Measurements from ENCODE around the gene MAP3K10.
A peak's percentile ranks its signal among the peaks of the same experiment; 100 is the strongest.

The MAP3K10 gene

GRCh38 chr19:40193587-40193849, 2.3 kb downstream of the MAP3K10 start:
- Mint-ChIP-seq H3K4me1 (ENCODE audit: low read depth) (peaks cover 19% of the 10 kb centered on the region), H3K27me3 (ENCODE audit: low read depth) (no peaks in the 10 kb centered on the region), H3K9me3 (no peaks in the 10 kb centered on the region), H3K36me3 (ENCODE audit: low read depth) (peaks cover 4% of the 10 kb centered on the region), H3K4me3 (peak overlapping the region; percentile 19), H3K27ac (no peak overlapping the region)

- no peaks in the 10 kb centered on the region for H3K27me3 Mint-ChIP-seq (ENCODE audit: low read depth)
- no peaks in the 10 kb centered on the region for H3K9me3 Mint-ChIP-seq
- peaks cover 6% of the 10 kb centered on the region for H3K4me1 Mint-ChIP-seq (ENCODE audit: low read depth)
- H3K36me3 Mint-ChIP-seq (ENCODE audit: low read depth), result peaks cover 6% of the 10 kb centered on the region
- H3K4me3 Mint-ChIP-seq, result no peak overlapping the region
- H3K27ac Mint-ChIP-seq, result no peak overlapping the region
These were observed 7.2 kb downstream of the MAP3K10 start for GRCh38 chr19:40198272-40198990.

GRCh38 chr19:40200341-40201099, 9.3 kb downstream of the MAP3K10 start:
- H3K36me3 Mint-ChIP-seq (ENCODE audit: low read depth), result peaks cover 3% of the 10 kb centered on the region
- no peak overlapping the region for H3K4me3 Mint-ChIP-seq
- H3K4me1 Mint-ChIP-seq (ENCODE audit: low read depth), result no peaks in the 10 kb centered on the region
- no peaks in the 10 kb centered on the region for H3K9me3 Mint-ChIP-seq
- H3K27ac Mint-ChIP-seq, result no peak overlapping the region
- no peaks in the 10 kb centered on the region for H3K27me3 Mint-ChIP-seq (ENCODE audit: low read depth)

- peaks cover 2% of the 10 kb centered on the region for H3K36me3 Mint-ChIP-seq (ENCODE audit: low read depth)
- H3K4me1 Mint-ChIP-seq (ENCODE audit: low read depth), result no peaks in the 10 kb centered on the region
- H3K4me3 Mint-ChIP-seq, result no peak overlapping the region
- no peaks in the 10 kb centered on the region for H3K27me3 Mint-ChIP-seq (ENCODE audit: low read depth)
- H3K9me3 Mint-ChIP-seq, result no peaks in the 10 kb centered on the region
- no peak overlapping the region for H3K27ac Mint-ChIP-seq
These were observed 13.2 kb downstream of the MAP3K10 start for GRCh38 chr19:40204381-40204780.

GRCh38 chr19:40205760-40206159, 14.5 kb downstream of the MAP3K10 start:
- no peaks in the 10 kb centered on the region for H3K4me1 Mint-ChIP-seq (ENCODE audit: low read depth)
- H3K27ac Mint-ChIP-seq, result no peak overlapping the region
- no peaks in the 10 kb centered on the region for H3K27me3 Mint-ChIP-seq (ENCODE audit: low read depth)

GRCh38 chr19:40208602-40209001, 17.4 kb downstream of the MAP3K10 start:
- Mint-ChIP-seq H3K36me3 (ENCODE audit: low read depth) (no peaks in the 10 kb centered on the region), H3K9me3 (no peaks in the 10 kb centered on the region), H3K4me3 (no peak overlapping the region), H3K4me1 (ENCODE audit: low read depth) (no peaks in the 10 kb centered on the region), H3K27ac (no peak overlapping the region), H3K27me3 (ENCODE audit: low read depth) (no peaks in the 10 kb centered on the region)

More at GRCh38 chr19:40205760-40206159, 14.5 kb downstream of the MAP3K10 start:
- Mint-ChIP-seq H3K36me3 (ENCODE audit: low read depth) (peaks cover 2% of the 10 kb centered on the region), H3K9me3 (no peaks in the 10 kb centered on the region), H3K4me3 (no peak overlapping the region)

GRCh38 chr19:40210889-40211288, 19.7 kb downstream of the MAP3K10 start:
- no peaks in the 10 kb centered on the region for H3K9me3 Mint-ChIP-seq
- H3K36me3 Mint-ChIP-seq (ENCODE audit: low read depth), result no peaks in the 10 kb centered on the region
- H3K4me1 Mint-ChIP-seq (ENCODE audit: low read depth), result no peaks in the 10 kb centered on the region
- H3K27me3 Mint-ChIP-seq (ENCODE audit: low read depth), result peaks cover 3% of the 10 kb centered on the region
- H3K27ac Mint-ChIP-seq, result no peak overlapping the region
- no peak overlapping the region for H3K4me3 Mint-ChIP-seq

- no peaks in the 10 kb centered on the region for H3K9me3 Mint-ChIP-seq
- no peak overlapping the region for H3K27ac Mint-ChIP-seq
These were observed 22.1 kb downstream of the MAP3K10 start for GRCh38 chr19:40213251-40213829.

GRCh38 chr19:40213882-40214570, 22.8 kb downstream of the MAP3K10 start:
- peaks cover 4% of the 10 kb centered on the region for H3K4me1 Mint-ChIP-seq (ENCODE audit: low read depth)
- H3K4me3 Mint-ChIP-seq, result no peak overlapping the region
- H3K27ac Mint-ChIP-seq, result no peak overlapping the region
- no peaks in the 10 kb centered on the region for H3K9me3 Mint-ChIP-seq
- peaks cover 22% of the 10 kb centered on the region for H3K27me3 Mint-ChIP-seq (ENCODE audit: low read depth)
- no peaks in the 10 kb centered on the region for H3K36me3 Mint-ChIP-seq (ENCODE audit: low read depth)

More at GRCh38 chr19:40213251-40213829, 22.1 kb downstream of the MAP3K10 start:
- Mint-ChIP-seq H3K4me3 (no peak overlapping the region), H3K4me1 (ENCODE audit: low read depth) (peaks cover 4% of the 10 kb centered on the region), H3K36me3 (ENCODE audit: low read depth) (no peaks in the 10 kb centered on the region), H3K27me3 (ENCODE audit: low read depth) (peaks cover 15% of the 10 kb centered on the region)

- Mint-ChIP-seq H3K4me1 (ENCODE audit: low read depth) (peaks cover 4% of the 10 kb centered on the region), H3K27ac (no peak overlapping the region), H3K36me3 (ENCODE audit: low read depth) (no peaks in the 10 kb centered on the region), H3K27me3 (ENCODE audit: low read depth) (peaks cover 31% of the 10 kb centered on the region), H3K4me3 (no peak overlapping the region), H3K9me3 (no peaks in the 10 kb centered on the region)
These were observed 23.7 kb downstream of the MAP3K10 start for GRCh38 chr19:40214936-40215335.

- no peaks in the 10 kb centered on the region for H3K36me3 Mint-ChIP-seq (ENCODE audit: low read depth)
- H3K4me3 Mint-ChIP-seq, result no peak overlapping the region
- no peaks in the 10 kb centered on the region for H3K9me3 Mint-ChIP-seq
- peaks cover 4% of the 10 kb centered on the region for H3K4me1 Mint-ChIP-seq (ENCODE audit: low read depth)
- H3K27ac Mint-ChIP-seq, result no peak overlapping the region
- H3K27me3 Mint-ChIP-seq (ENCODE audit: low read depth), result peaks cover 37% of the 10 kb centered on the region
These were observed 25.0 kb downstream of the MAP3K10 start for GRCh38 chr19:40216013-40216776.

GRCh38 chr19:40216777-40217026, 25.5 kb downstream of the MAP3K10 start:
- Mint-ChIP-seq H3K9me3 (no peaks in the 10 kb centered on the region), H3K4me1 (ENCODE audit: low read depth) (peaks cover 4% of the 10 kb centered on the region), H3K4me3 (no peak overlapping the region), H3K27ac (no peak overlapping the region), H3K27me3 (ENCODE audit: low read depth) (peaks cover 37% of the 10 kb centered on the region), H3K36me3 (ENCODE audit: low read depth) (no peaks in the 10 kb centered on the region)

- peaks cover 7% of the 10 kb centered on the region for H3K4me1 Mint-ChIP-seq (ENCODE audit: low read depth)
- peaks cover 42% of the 10 kb centered on the region for H3K27me3 Mint-ChIP-seq (ENCODE audit: low read depth)
- no peak overlapping the region for H3K27ac Mint-ChIP-seq
These were observed 26.0 kb downstream of the MAP3K10 start for GRCh38 chr19:40217027-40217810.

More at GRCh38 chr19:40217027-40217810, 26.0 kb downstream of the MAP3K10 start:
- Mint-ChIP-seq H3K9me3 (peaks cover 4% of the 10 kb centered on the region), H3K36me3 (ENCODE audit: low read depth) (no peaks in the 10 kb centered on the region), H3K4me3 (no peak overlapping the region)

Measured in T-helper 1 cell treated with Interleukin-12 subunit alpha and Interleukin-12 subunit beta and Interleukin-4 antibody, amounts not matched to agents 30 μg/mL and 1 μg/mL, for 36 hours (primary cell).